ENCODE data around the gene ACSM2B.
"Not testable (repeated sequence)": the region's sequence is repeated elsewhere in the genome, so short reads cannot be mapped to it uniquely, and the experiment has no call there.

ACSM2B gene

GRCh38 chr16:20504418-20504817 lies 71.7 kb downstream of the ACSM2B start:
- TF ChIP-seq ZFP3 (CRISPR knock-in tag; IDR thresholded peaks at IDR 0.05) = no peak
- no peak for TF ChIP-seq CREB5 (CRISPR knock-in tag; IDR thresholded peaks at IDR 0.05; ENCODE audit: low read depth)
- TF ChIP-seq CSDC2 (CRISPR knock-in tag; IDR thresholded peaks at IDR 0.05) = no peak
- TF ChIP-seq TCF4 (CRISPR knock-in tag; IDR thresholded peaks at IDR 0.05; ENCODE audit: borderline replicate concordance) = no peak
- no peak for TF ChIP-seq ZC3H10 (CRISPR knock-in tag; IDR thresholded peaks at IDR 0.05)
- no peak for TF ChIP-seq TOX (CRISPR knock-in tag; IDR thresholded peaks at IDR 0.05; ENCODE audit: borderline replicate concordance)
- no peak for TF ChIP-seq ISL1 (CRISPR knock-in tag; IDR thresholded peaks at IDR 0.05)
- TF ChIP-seq RARB (CRISPR knock-in tag; IDR thresholded peaks at IDR 0.05) = no peak
- TF ChIP-seq POU6F1 (CRISPR knock-in tag; IDR thresholded peaks at IDR 0.05; ENCODE audit: borderline replicate concordance, low read depth) = no peak
- TF ChIP-seq BACH2 (CRISPR knock-in tag; IDR thresholded peaks at IDR 0.05; ENCODE audit: borderline replicate concordance) = no peak
- TF ChIP-seq ZNF8 (CRISPR knock-in tag; IDR thresholded peaks at IDR 0.05) = no peak
- TF ChIP-seq GLIS3 (CRISPR knock-in tag; IDR thresholded peaks at IDR 0.05) = no peak
- no peak for TF ChIP-seq ARNTL (CRISPR knock-in tag; IDR thresholded peaks at IDR 0.05; ENCODE audit: borderline replicate concordance, low read depth)
- no peak for TF ChIP-seq ZFP30 (CRISPR knock-in tag; IDR thresholded peaks at IDR 0.05)
- no peak for TF ChIP-seq ESRRG (CRISPR knock-in tag; IDR thresholded peaks at IDR 0.05)
- TF ChIP-seq OSR1 (CRISPR knock-in tag; IDR thresholded peaks at IDR 0.05) = no peak
- TF ChIP-seq TSHZ2 (CRISPR knock-in tag; IDR thresholded peaks at IDR 0.05) = no peak
- TF ChIP-seq CSRNP3 (CRISPR knock-in tag; IDR thresholded peaks at IDR 0.05) = no peak
- no peak for ATAC-seq

GRCh38 chr16:20491448-20491847 lies 84.7 kb downstream of the ACSM2B start:
- ATAC-seq = not testable (repeated sequence)

- ATAC-seq = not testable (repeated sequence)
Measured at GRCh38 chr16:20490994-20491393, 85.2 kb downstream of the ACSM2B start.

Data from SK-N-SH treated with all-trans-retinoic acid at 6 μM for 48 hours (cell line).